GM19395 (cell line): ENCODE data around the gene C9orf78.

ENCODE experiments used
- ATAC-seq: cut with Tn5 transposase; IDR thresholded peaks from one replicate; pipeline ENCODE4 v1.9.1; 2021; ENCODE audit warnings: mild to moderate bottlenecking, moderate library complexity; ENCODE audit not compliant: unreplicated experiment

C9orf78 gene

GRCh38 chr9:129848712-129849441, 13.8 kb upstream of the C9orf78 start:
- no peak for ATAC-seq

- ATAC-seq, result no peak
These were observed 10.3 kb upstream of the C9orf78 start for GRCh38 chr9:129845373-129845772.

DNA sequence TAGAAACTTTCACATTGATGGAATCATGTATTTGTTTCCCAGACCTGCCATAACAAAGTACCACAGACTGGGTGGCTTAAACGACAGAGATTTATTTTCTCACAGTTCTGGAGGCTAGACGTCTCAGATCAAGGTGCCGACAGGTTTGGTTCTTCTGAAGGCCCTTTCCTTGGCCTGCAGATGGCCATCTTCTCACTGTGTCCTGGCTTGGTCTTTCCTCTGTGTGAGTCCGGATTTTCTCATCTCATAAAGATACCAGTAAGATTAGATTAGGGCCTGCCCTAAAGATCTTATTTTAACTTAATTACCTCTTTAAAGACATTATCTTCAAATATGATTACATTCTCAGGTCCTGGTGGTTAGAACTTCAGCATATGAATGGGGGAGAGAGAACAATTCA, 6.0 kb upstream of the C9orf78 start:
- no peak for ATAC-seq

DNA sequence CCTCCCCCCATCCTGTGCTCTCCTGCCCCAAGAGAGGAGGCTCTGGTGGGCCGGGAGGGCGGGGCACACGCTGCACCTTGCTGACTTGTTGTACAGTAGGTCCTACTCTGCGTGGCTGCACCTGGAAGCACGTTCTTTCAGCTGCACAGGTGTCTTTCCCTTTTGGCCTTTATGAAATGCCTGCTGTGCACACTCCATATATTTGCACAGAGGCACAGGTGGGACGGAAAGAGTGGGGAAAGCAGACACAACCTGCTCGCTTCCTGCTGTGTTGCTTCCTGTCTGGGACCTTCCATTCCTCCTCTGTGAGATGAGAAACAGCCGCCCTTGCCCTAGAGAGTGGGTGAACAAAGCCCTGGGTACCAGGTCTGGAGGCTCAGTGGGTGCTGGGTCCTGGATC, 5.0 kb upstream of the C9orf78 start:
- ATAC-seq, result no peak

DNA sequence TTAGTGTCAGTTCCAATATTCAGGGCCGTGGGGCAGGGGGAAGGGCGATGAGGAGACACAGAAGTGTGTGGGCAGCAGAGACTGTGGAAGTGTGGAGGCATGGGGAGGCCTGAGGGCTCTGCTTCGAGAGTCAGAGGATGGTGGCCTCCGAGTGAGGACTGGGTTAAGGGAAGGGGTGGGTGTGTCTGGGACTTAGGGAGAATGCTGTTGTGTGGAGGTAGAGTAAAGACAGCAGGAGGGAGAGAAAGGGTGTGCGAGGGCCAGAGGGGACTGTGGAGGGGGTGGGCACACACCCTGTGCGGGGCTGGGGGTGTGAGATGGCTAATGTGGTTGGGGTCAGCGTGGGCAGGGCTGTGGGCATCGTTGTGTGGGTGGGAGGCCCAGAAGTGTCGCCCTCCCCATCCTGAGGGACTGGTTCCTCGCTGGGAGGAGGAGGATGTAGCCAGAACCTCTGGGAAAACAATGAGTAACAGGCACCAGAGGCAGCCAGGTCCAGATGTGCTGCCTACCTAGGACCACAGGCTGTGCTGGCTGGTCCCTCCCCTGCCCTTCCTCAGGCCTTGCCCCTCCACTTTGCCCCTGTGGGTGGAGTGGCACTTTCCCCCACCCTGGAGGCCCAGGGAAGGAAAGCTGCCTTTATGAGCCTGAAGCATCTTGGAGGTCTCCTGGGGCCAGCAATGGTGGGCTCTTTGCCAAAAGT, 4.4 kb upstream of the C9orf78 start:
- ATAC-seq, result no peak

DNA sequence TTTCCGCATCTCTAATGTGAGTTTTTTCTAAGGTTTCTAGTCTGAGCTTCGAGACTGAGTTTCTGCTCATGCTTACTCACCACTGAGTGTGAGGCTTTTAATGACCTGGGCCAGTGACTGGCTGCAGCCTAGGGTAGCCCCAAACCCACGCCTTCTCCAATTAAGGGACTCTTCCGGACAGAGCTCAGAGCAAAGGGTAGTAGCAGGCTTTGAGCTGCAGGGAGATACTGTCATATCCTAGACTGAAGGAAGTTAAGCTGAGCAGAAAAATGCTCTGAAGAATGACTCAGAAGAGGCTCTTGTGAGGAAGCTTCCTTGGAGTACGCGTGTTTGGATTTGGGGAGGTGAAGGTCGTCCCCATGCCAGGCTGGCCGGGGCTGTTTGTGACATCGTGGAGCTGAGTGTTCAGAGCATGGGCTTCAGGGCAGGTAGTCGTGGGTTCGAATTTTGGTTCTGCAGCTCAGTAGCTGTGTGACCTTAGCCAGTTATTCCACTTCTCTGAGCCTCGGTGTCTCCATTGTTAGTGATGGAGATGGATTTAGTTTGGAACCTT, 3.7 kb upstream of the C9orf78 start:
- ATAC-seq, result no peak

GRCh38 chr9:129836311-129837007, 1.4 kb upstream of the C9orf78 start:
- no peak for ATAC-seq

DNA sequence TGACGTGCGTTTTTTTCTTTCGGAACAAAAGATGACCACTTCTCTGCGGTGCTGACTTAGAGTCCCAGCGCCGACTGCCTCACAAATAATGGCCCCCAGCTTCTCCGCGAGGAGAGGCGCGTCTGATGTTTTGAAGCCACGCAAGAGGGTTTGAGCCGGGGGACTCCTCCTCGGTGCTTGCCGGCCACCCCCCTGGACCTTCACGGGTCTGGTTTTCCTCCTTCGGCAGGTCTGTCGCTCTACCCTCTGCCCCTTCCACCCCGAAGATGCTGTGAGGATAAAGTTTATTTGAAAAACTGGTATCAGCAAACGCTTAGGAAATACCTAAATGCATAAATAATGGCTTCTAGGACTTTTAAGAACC, 767 bp upstream of the C9orf78 start:
- no peak for ATAC-seq

DNA sequence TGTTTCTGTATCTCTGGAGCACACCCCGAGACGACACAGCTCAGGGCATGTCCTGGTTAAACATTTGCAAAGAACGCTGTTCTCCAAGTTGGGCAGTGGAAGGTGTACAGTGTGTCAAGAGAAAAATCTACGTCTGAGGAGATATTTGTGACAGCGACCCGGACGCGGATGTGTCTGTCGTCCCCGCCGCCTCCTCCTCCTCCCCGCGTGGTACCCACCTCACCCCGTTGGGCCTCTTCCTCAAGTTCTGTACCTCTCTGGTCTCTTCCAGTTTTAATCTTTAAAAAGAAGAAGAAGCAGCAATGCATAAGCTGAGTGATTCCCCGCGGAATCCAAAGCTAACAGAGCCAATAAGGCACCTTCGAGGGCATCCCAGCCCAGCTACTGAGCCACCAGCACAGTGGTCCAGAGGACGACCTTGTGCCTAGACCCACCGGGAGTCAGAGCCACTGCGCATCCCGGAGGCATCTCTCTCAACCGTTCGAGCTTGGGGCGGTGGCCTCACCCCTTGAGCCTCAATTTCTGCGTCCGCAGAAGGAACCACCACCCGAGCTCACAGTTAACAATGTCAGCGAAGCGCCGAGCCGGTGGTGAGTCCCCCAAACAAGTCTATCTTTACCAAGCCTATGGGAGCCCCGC, 467 bp downstream of the C9orf78 start:
- ATAC-seq, result peak; percentile 25

GRCh38 chr9:129832982-129833381, 2.1 kb downstream of the C9orf78 start:
- ATAC-seq, result no peak

- no peak for ATAC-seq
These were observed 6.1 kb downstream of the C9orf78 start for GRCh38 chr9:129828969-129829368.

DNA sequence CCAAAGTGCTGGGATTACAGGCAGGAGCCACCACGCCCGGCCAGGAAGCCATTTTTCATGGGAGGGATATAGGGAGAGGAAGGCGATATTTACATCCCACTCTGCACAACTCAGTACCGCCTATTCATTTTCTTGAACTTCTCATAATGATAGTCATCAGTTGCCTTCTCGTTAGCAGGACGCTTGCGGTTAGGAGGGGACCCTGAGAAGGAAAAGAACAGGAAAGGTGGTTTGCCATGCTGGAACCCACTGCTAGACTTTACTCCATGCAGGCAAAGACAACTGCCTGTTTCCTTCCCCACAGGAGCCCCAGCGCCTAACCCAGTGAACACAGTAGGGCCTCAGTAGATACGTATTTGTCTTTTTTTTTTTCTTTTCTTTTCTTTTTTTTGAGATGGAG, 7.0 kb downstream of the C9orf78 start:
- no peak for ATAC-seq

- no peak for ATAC-seq
These were observed 8.3 kb downstream of the C9orf78 start for GRCh38 chr9:129826759-129827158.

GRCh38 chr9:129826344-129826743, 8.7 kb downstream of the C9orf78 start:
- no peak for ATAC-seq

- ATAC-seq, result peak; percentile 95
These were observed 11.0 kb downstream of the C9orf78 start, which contains the start of gene TOR1A for GRCh38 chr9:129823935-129824601. TSS of gene TOR1A (minus strand) at chr9:129824136. CDS start at chr9:129824085, 51 bp downstream.

GRCh38 chr9:129823542-129823934, 11.5 kb downstream of the C9orf78 start:
- no peak for ATAC-seq

DNA sequence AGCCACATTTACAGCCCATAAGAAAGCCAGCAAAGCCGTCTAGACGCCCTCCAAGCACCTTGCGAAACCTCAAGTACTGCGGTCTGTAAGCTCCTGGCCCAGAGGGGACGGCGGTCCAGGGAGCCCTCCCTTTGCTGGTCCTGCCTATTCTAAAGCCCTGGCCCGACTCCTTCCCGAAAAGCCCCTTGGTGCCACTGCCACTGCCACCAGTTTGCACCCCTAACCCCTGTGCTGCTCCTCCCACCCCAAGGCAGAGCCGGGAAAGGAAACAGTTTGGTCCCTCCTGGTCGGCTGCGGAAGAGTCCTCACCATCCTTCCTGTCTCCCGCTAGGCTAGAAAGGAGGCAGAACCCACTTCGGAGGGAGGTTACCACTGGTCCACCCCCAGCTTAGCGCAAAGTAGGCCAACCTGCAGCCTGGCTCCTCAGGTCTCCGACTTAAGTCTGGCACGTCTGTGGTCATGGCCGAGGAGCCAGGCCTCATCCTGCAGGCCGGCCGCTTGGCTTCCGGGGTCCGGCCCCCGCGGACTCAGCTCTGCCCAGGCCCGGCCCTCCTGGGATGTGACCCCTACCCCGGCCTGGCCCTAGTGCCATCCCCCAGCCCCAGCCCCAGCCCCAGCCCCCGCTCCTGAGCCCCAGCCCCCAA, 12.1 kb downstream of the C9orf78 start:
- ATAC-seq, result no peak

- no peak for ATAC-seq
These were observed 18.3 kb downstream of the C9orf78 start for GRCh38 chr9:129816501-129817435.

DNA sequence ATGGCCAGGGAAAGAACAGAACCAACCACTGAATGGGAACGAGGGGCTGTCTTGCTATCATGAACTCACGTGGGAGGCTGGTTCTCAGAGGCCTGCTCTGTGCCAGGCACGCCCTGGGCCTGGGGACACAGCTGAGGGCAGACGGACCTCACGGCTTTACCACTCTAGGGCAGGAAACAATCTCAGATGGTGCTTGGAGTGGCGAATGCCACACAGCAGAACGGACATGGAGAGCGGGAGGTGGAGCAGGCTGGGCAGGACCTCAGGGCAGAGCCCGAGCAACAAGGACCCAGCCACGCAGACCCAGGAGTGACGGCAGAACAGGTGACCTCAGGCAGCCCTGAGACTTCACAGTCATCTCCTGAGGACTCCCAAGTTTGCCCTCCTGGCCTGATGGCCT, 19.8 kb downstream of the C9orf78 start:
- no peak for ATAC-seq
